Right atrium auricular region (tissue), 2 donors: ENCODE results near the gene SH3GL2. TPM values are rescaled to one million over a fixed set of nuclear protein-coding genes. Genes with fewer than 3 reads are reported as not detected.

Experiments used
- DNase-seq: peaks from one replicate; pipeline ENCODE4 v3.0.0-alpha.2; 2019; ENCODE audit warnings: low spot score
- H3K27ac ChIP-seq, 2 donors: fragments of 200-600 bp; sonication (generic); 1 replicate in 1 of 2; 2 replicates in 1 of 2; pipeline ENCODE4 v1.5.1; 2016 to 2019
- H3K27me3 ChIP-seq, 2 donors: fragments of 200-600 bp; sonication (generic); one replicate each; pipeline versions ENCODE4 v1.5.1 to v1.6.0; 2017 to 2019
- H3K36me3 ChIP-seq: fragments of 200-600 bp; sonication (generic); one replicate; pipeline ENCODE4 v1.5.1; 2016
- H3K4me1 ChIP-seq, 2 donors: fragments of 200-600 bp; sonication (generic); one replicate each; pipeline versions ENCODE4 v1.5.1 to v1.6.0; 2017 to 2019
- H3K4me3 ChIP-seq, 2 donors: fragments of 200-600 bp; sonication (generic); 1 replicate in 1 of 2; 2 replicates in 1 of 2; pipeline ENCODE4 v1.5.1; 2017 to 2019; ENCODE audit warnings: mild to moderate bottlenecking in 1 of 2, moderate library complexity in 1 of 2
- H3K9me3 ChIP-seq, 2 donors: fragments of 200-600 bp; sonication (generic); one replicate each; pipeline ENCODE4 v1.5.1; 2019
- CTCF ChIP-seq, 2 donors: fragments of 200-600 bp; sonication (generic); IDR thresholded peaks; one replicate each; pipeline ENCODE4 v1.5.1; 2019; ENCODE audit warnings: antibody characterized with exemption in 2 of 2
- total RNA-seq, 2 donors: library from RNA; depleted of rRNA; stranded (reverse); fragments of >200 nt; gene quantifications; one replicate each; pipeline ENCODE4 v1.1.0, GENCODE V29; 2016

Gene SH3GL2
- total RNA-seq, 2 donors from 2014 or later, result 0.28 TPM; not detected in 1

- Histone ChIP-seq H3K27ac (no peak overlapping the region), H3K27me3 (no peaks in the 10 kb centered on the region), H3K36me3 (no peaks in the 10 kb centered on the region), H3K4me3 (no peak overlapping the region), H3K4me1 (peaks cover 0 to 7% of the 10 kb centered on the region in 2 donors), H3K9me3 (no peaks in the 10 kb centered on the region)
- no peak for DNase-seq
- no peak for TF ChIP-seq CTCF (IDR thresholded peaks at IDR 0.05)
These were observed 251.0 kb downstream of the SH3GL2 start for GRCh38 chr9:17829812-17830385.

- Histone ChIP-seq H3K4me3 (no peak overlapping the region), H3K4me1 (no peaks in the 10 kb centered on the region), H3K36me3 (no peaks in the 10 kb centered on the region), H3K27ac (no peak overlapping the region), H3K27me3 (no peaks in the 10 kb centered on the region), H3K9me3 (peaks cover 0 to 5% of the 10 kb centered on the region in 2 donors)
- no peak for TF ChIP-seq CTCF (IDR thresholded peaks at IDR 0.05)
- DNase-seq, result no peak
These were observed 253.9 kb downstream of the SH3GL2 start for GRCh38 chr9:17832812-17833211.

- no peak for DNase-seq
- Histone ChIP-seq H3K9me3 (peaks cover 0 to 5% of the 10 kb centered on the region in 2 donors), H3K36me3 (no peaks in the 10 kb centered on the region), H3K27me3 (no peaks in the 10 kb centered on the region), H3K4me1 (no peaks in the 10 kb centered on the region), H3K4me3 (no peak overlapping the region), H3K27ac (no peak overlapping the region)
- no peak for TF ChIP-seq CTCF (IDR thresholded peaks at IDR 0.05)
These were observed 255.0 kb downstream of the SH3GL2 start for GRCh38 chr9:17833846-17834245.

- DNase-seq, result no peak
- no peak for TF ChIP-seq CTCF (IDR thresholded peaks at IDR 0.05)
- H3K27me3 ChIP-seq, result no peaks in the 10 kb centered on the region
- peaks cover 0 to 5% of the 10 kb centered on the region in 2 donors for H3K9me3 ChIP-seq
- no peaks in the 10 kb centered on the region for H3K36me3 ChIP-seq
- H3K4me3 ChIP-seq, result no peak overlapping the region
- H3K27ac ChIP-seq, result no peak overlapping the region
- H3K4me1 ChIP-seq, result no peaks in the 10 kb centered on the region
These were observed 259.1 kb downstream of the SH3GL2 start for GRCh38 chr9:17837965-17838364.

- H3K27ac ChIP-seq, result no peak overlapping the region
- no peak for TF ChIP-seq CTCF (IDR thresholded peaks at IDR 0.05)
- no peak for DNase-seq
- no peaks in the 10 kb centered on the region for H3K36me3 ChIP-seq
- H3K9me3 ChIP-seq, result peaks cover 0 to 15% of the 10 kb centered on the region in 2 donors
- no peaks in the 10 kb centered on the region for H3K4me1 ChIP-seq
- no peak overlapping the region for H3K4me3 ChIP-seq
- no peaks in the 10 kb centered on the region for H3K27me3 ChIP-seq
These were observed 260.9 kb downstream of the SH3GL2 start for GRCh38 chr9:17839776-17840175.

GRCh38 chr9:17843236-17843635, 264.4 kb downstream of the SH3GL2 start:
- Histone ChIP-seq H3K4me3 (no peak overlapping the region), H3K27ac (no peak overlapping the region), H3K9me3 (peaks cover 0 to 15% of the 10 kb centered on the region in 2 donors), H3K27me3 (no peaks in the 10 kb centered on the region), H3K4me1 (no peaks in the 10 kb centered on the region), H3K36me3 (no peaks in the 10 kb centered on the region)
- DNase-seq, result no peak
- no peak for TF ChIP-seq CTCF (IDR thresholded peaks at IDR 0.05)
